OCI-LY7 (cell line): ENCODE data around the gene FEN1. TPM values are rescaled to one million over a fixed set of nuclear protein-coding genes. Genes with fewer than 3 reads are reported as not detected.

Experiments used
- BruUV-seq: library from RNA; stranded (reverse); fragments of 400-500 nt; replicated peaks from 2 replicates; lab custom pipeline; 2021; lab: Mats Ljungman, UMichigan
- CTCF ChIA-PET: fragments of 300-600 bp; sonication (Branson Sonifier 250); formaldehyde crosslinking; loops from one replicate; lab custom pipeline; 2022; ENCODE audit warnings: antibody characterized with exemption; ENCODE audit not compliant: unreplicated experiment; lab: Charles Lee
- POLR2A ChIA-PET: fragments of 300-600 bp; sonication (Branson Sonifier 250); formaldehyde crosslinking; loops from one replicate; lab custom pipeline; 2022; ENCODE audit warnings: antibody characterized with exemption; lab: Charles Lee
- DNase-seq: peaks from one replicate; pipeline ENCODE4 v3.0.0-alpha.2; 2015; ENCODE audit warnings: low spot score
- H2AFZ ChIP-seq: fragments of 200-600 bp; sonication (generic), shearing (Covaris generic); 2 replicates; pipeline ENCODE4 v1.6.1; 2014; ENCODE audit warnings: mild to moderate bottlenecking, antibody characterized with exemption, low read length, moderate library complexity
- H3K27ac ChIP-seq: fragments of 200-600 bp; sonication (generic); 2 replicates; pipeline ENCODE4 v1.5.1; 2014; ENCODE audit warnings: mixed run types, low read depth, mild to moderate bottlenecking, moderate library complexity, low read length, inconsistent platforms; ENCODE audit not compliant: poor library complexity, severe bottlenecking
- H3K36me3 ChIP-seq: fragments of 200-600 bp; sonication (generic); 2 replicates; pipeline ENCODE4 v1.6.1; 2014; ENCODE audit warnings: mild to moderate bottlenecking, antibody characterized with exemption, low read length, moderate library complexity, mixed read lengths; ENCODE audit not compliant: insufficient read depth
- H3K4me1 ChIP-seq: fragments of 200-600 bp; sonication (generic); 2 replicates; pipeline ENCODE4 v1.5.1; 2014; ENCODE audit warnings: mild to moderate bottlenecking, low read length; ENCODE audit not compliant: insufficient read depth, poor library complexity, severe bottlenecking
- H3K4me2 ChIP-seq: fragments of 200-600 bp; sonication (generic); 2 replicates; pipeline ENCODE4 v1.6.1; 2014; ENCODE audit warnings: mild to moderate bottlenecking, low read length
- H3K4me3 ChIP-seq: fragments of 200-600 bp; sonication (generic); 2 replicates; pipeline ENCODE4 v1.5.1; 2014; ENCODE audit warnings: mild to moderate bottlenecking, low read depth, low read length; ENCODE audit not compliant: poor library complexity, severe bottlenecking
- H3K79me2 ChIP-seq: fragments of 200-600 bp; sonication (generic); 2 replicates; pipeline ENCODE4 v1.6.1; 2016; ENCODE audit warnings: low read depth, mild to moderate bottlenecking, low read length, moderate library complexity, mixed read lengths; ENCODE audit not compliant: insufficient read depth
- H3K9me2 ChIP-seq: fragments of 200-600 bp; sonication (generic); 2 replicates; pipeline ENCODE4 v1.6.1; 2016; ENCODE audit warnings: mild to moderate bottlenecking, low read length, mixed read lengths; ENCODE audit not compliant: insufficient read depth
- H3K9me3 ChIP-seq: fragments of 200-600 bp; sonication (generic); 2 replicates; pipeline ENCODE4 v1.6.1; 2014; ENCODE audit warnings: mild to moderate bottlenecking, mixed run types, low read length, mixed read lengths
- H4K20me1 ChIP-seq: fragments of 200-600 bp; sonication (generic); 2 replicates; pipeline ENCODE4 v1.6.1; 2014; ENCODE audit warnings: mild to moderate bottlenecking, antibody characterized with exemption, low read length, moderate library complexity, mixed read lengths; ENCODE audit not compliant: insufficient read depth
- EZH2phosphoT487 ChIP-seq: fragments of 200-600 bp; sonication (generic); IDR thresholded peaks from 2 replicates; pipeline ENCODE4 v1.6.1; 2018; ENCODE audit warnings: low read depth, borderline replicate concordance, mild to moderate bottlenecking, mixed run types, antibody characterized with exemption, low read length, moderate library complexity, mixed read lengths
- intact Hi-C: fragments of 100-400 bp; cut with micrococcal nuclease; formaldehyde crosslinking; loops from one replicate; pipeline ENCODE4 v1.10.0; 2022; ENCODE audit not compliant: unreplicated experiment
- total RNA-seq, 2 experiments: library from RNA; depleted of rRNA in 1 of 2; stranded (reverse); fragments of >200 nt in 1 of 2; shearing (Covaris generic) in 1 of 2; gene quantifications; 2 replicates each; pipeline ENCODE4 v1.2.3, GENCODE V29; 2014 to 2022
- TF ChIP-seq, protein P1 (sequence below): fragments of 200-600 bp; sonication (generic); conservative IDR thresholded peaks from 2 replicates; pipeline ENCODE4 v1.5.1; 2014; ENCODE audit warnings: mild to moderate bottlenecking, antibody characterized with exemption, low read length, moderate library complexity, mixed read lengths

Gene FEN1
- total RNA-seq, 2 experiments from 2014 or later = 123 to 153 TPM

- no peak overlapping the region for H3K4me2 ChIP-seq
- intact Hi-C loops = no loop called here
Measured at GRCh38 chr11:61775106-61775505, 17.6 kb upstream of the FEN1 start.

DNA sequence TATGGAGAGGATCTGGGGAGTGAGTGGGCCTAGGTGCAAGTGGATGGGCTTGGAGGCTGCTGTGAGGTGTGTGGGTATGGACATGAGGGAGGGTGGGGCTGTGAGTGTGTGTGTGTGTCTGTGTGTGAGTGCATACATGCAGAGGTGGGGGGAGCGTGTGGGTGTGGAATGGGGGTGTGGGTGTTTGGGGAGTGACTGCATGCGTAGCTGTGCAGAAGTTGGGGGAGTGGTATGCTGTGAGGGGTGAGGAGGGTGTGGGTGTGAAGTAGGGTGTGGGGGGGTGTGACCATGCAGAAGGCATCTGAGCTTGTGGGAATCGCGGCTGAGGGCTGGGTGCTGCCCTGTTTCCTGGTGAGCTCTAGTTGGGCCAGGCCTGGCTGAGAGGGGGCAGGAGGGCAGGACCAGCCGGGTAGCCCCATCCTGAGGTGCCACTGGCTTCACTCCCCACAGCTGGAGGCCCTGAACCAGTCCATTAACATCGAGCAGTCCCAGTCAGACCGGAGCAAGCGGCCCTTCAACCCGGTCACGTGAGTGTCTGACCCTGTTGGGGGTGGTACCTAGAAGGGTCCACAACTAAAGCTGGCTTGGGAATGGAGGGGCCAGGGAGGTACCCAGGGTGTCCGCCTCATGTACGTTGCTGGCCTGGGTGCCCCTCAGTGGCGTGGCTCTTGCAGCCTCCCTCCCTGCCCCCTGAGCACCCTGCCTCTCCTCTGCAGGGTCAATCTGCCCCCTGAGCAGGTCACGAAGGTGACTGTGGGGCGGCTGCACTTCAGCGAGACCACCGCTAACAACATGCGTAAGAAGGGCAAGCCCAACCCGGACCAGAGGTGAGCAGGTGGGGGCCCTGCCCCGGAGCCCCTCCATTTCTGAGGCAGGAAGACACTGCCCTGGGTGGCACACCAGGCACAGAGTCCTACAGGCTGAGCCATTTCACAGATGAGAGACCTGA, 16.8 kb upstream of the FEN1 start:
- Histone ChIP-seq H3K36me3 (no peaks in the 10 kb centered on the region), H2AFZ (no peak overlapping the region), H3K79me2 (no peaks in the 10 kb centered on the region), H3K27ac (no peak overlapping the region), H3K4me1 (peaks cover 9% of the 10 kb centered on the region), H4K20me1 (no peaks in the 10 kb centered on the region), H3K4me3 (no peak overlapping the region), H3K4me2 (no peak overlapping the region), H3K9me3 (no peaks in the 10 kb centered on the region), H3K9me2 (no peaks in the 10 kb centered on the region)
- no peak for DNase-seq
- ChIA-PET CTCF (no interaction called here), POLR2A (interaction anchor here (0.7 kb wide), 1 partner anchor 358 kb away, joined by 4 read pairs; no protein-coding TSS in a partner anchor)
- no TSS peak for BruUV-seq
- intact Hi-C loops = loop anchor here (1.0 kb wide), 1 partner anchor 29 kb away; no protein-coding TSS in a partner anchor
- TF ChIP-seq EZH2phosphoT487 = no peak
- TF ChIP-seq, protein P1, sequence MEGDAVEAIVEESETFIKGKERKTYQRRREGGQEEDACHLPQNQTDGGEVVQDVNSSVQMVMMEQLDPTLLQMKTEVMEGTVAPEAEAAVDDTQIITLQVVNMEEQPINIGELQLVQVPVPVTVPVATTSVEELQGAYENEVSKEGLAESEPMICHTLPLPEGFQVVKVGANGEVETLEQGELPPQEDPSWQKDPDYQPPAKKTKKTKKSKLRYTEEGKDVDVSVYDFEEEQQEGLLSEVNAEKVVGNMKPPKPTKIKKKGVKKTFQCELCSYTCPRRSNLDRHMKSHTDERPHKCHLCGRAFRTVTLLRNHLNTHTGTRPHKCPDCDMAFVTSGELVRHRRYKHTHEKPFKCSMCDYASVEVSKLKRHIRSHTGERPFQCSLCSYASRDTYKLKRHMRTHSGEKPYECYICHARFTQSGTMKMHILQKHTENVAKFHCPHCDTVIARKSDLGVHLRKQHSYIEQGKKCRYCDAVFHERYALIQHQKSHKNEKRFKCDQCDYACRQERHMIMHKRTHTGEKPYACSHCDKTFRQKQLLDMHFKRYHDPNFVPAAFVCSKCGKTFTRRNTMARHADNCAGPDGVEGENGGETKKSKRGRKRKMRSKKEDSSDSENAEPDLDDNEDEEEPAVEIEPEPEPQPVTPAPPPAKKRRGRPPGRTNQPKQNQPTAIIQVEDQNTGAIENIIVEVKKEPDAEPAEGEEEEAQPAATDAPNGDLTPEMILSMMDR = no peak

More at GRCh38 chr11:61775106-61775505, 17.6 kb upstream of the FEN1 start:
- no peaks in the 10 kb centered on the region for H3K36me3 ChIP-seq
- ChIA-PET POLR2A (interaction anchor here (0.7 kb wide), 1 partner anchor 358 kb away, joined by 4 read pairs; no protein-coding TSS in a partner anchor), CTCF (no interaction called here)
- no peak for DNase-seq
- no peak for TF ChIP-seq EZH2phosphoT487
- TF ChIP-seq, protein P1 = no peak
- H3K4me1 ChIP-seq = peaks cover 9% of the 10 kb centered on the region
- no peaks in the 10 kb centered on the region for H3K9me3 ChIP-seq
- no peak overlapping the region for H2AFZ ChIP-seq
- no peak overlapping the region for H3K4me3 ChIP-seq
- no peaks in the 10 kb centered on the region for H3K79me2 ChIP-seq
- H3K9me2 ChIP-seq = no peaks in the 10 kb centered on the region
- no peak overlapping the region for H3K27ac ChIP-seq
- BruUV-seq = no TSS peak
- H4K20me1 ChIP-seq = no peaks in the 10 kb centered on the region
